Midbrain (tissue), 1 donor: ENCODE measurements around the gene PACC1.

ENCODE experiments used
- DNase-seq: peaks from one replicate; lab custom pipeline; 2025; lab: John Stamatoyannopoulos, UW

Gene PACC1

GRCh38 chr1:212414328-212415106 lies at the start of gene PACC1:
PACC1 (minus strand) TSS chr1:212414886; CDS start chr1:212414757, 129 bp downstream.
- peak; percentile 93 for DNase-seq

DNA sequence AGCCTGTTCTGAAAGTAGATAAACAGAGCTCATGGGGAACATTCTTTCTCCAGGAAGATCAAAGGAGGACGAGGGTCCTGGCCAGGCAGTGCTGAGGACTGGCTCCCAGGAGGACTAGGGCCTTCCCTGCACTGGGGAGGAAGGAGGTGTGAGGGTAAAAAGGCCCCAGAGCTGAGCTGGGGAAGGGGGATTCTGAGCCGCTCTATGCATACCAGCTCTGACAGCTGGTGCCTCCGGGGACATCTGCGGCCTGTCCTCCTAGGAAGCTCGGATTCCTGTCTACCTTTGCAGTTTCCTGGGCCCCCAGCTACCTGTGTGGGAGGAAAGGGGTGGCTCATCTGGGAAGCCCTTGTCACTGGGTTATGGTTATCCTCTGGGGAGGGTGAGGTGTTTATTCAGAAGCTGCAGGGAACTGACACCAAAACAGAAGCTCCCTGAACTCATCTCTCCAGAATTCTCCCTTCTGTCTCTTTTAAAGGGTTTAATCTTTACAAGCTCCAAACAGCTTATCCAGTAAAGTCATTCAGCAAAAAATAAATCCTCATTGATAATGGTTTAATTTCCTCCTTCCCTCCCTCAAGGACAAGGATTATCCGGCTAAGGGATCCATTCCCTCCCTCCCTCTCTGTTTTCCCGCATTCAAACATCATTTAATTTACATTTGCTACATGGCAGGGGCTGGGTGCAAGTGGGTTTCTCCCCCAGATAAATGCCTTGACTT lies 49.0 kb upstream of the PACC1 start:
- peak; percentile 6 for DNase-seq

- DNase-seq, result peak; percentile 56
These were observed 47.4 kb upstream of the PACC1 start for GRCh38 chr1:212461916-212462660.

DNA sequence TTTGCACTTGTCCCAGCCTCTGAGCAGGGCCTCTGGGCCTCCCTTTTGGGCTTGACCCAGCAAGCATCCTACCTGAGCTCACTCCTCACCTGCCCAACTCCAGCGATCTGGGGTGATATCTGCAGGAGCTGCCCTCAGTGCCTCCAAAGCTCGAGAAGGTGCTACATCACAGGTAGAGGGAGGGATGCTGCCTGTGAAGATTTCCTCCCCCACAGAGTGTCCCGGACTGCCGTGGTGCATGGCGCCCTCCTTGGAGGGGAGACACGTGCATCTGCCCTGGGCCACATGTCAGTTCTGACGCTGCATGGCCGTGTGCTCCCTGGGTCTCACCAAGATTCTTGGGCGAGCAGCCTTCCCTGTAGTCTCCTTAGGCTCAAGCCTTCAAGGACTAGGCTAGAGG lies 45.7 kb upstream of the PACC1 start:
- DNase-seq, result no peak

GRCh38 chr1:212459656-212460055 lies 45.0 kb upstream of the PACC1 start:
- peak; percentile 86 for DNase-seq

DNA sequence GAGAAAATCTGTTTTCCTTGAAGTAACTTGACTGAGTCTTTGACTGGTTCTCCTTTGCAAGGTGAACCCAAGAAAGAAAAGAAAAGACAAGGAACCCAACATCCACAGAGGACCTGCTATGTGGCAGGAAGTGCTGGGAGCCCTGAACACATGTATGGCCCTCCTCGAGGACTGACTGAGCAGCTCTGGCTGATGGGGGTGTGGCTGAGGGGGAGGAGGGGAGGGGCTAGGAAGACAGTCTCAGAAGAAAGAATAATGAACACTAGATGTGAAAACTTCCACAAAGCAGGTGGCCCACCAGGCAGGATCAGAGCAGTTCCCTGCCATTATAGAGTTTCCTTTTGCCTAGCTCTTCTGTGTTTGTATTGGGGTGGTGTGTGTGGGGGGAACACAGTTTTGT lies 44.1 kb upstream of the PACC1 start:
- no peak for DNase-seq

- DNase-seq, result peak; percentile 56
These were observed 43.2 kb upstream of the PACC1 start for GRCh38 chr1:212457740-212458338.

GRCh38 chr1:212455803-212456528 lies 41.3 kb upstream of the PACC1 start:
- peak; percentile 92 for DNase-seq

DNA sequence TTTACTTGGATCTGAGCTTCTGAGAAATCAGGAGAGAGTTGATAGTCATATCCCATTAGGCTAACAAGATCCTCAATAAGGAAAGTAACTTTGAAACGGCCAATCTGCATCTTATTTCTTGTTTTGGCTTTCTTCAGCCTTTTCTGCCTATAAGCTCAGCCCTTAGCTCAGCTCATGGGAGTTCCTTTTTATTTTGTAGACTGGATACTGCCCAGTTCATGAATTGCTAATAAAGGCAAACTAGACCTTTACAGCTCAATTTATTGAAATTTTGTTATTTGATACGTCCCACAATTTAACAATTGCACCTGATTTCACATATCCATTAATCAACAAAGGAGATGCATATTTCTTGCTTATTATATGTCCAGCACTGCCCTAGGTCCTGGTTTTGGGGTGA lies 40.7 kb upstream of the PACC1 start:
- DNase-seq, result no peak

GRCh38 chr1:212454741-212455140 lies 40.1 kb upstream of the PACC1 start:
- DNase-seq, result no peak

- DNase-seq, result no peak
These were observed 38.6 kb upstream of the PACC1 start for GRCh38 chr1:212453156-212453857.

DNA sequence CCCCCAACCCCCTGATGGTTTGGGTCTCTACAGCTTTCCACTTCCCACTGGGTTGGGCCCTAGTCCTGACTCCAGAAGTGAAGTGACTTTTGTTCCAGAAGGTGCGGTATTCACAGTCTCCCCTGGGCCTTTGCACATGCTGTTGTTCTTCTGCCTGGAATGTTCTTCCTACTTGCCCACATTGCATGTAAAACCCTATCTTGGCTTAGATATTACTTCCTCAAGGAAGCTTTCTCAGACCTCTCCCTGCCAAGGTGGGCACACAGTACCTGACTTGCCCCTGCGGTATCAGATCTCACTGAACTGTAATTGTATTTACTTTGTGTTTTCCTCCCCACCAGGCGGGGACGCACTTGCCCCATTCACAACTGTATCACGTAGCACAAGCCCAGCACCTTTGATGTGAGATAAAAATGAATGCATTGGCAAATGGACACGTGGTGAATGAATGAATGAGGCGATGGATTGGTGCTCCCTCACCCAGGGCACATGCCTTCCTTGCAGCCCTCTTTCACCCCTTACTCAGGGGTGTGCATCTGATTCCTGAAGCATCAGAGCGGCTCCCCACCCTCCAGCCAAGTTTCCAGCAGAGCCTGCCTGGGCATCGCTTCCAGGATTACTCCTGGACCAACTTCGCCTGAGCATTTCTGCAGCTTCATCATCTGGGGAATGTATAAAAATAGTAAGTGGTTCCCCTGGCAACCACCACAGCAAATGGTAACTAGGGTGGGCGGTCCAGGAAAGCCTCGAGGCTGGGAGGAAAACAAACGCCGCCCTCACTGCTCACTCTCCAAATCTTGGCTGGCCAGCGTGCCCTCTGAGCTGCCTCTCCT lies 37.9 kb upstream of the PACC1 start:
- peak; percentile 39 for DNase-seq

GRCh38 chr1:212451416-212452322 lies 37.0 kb upstream of the PACC1 start:
- DNase-seq, result no peak

GRCh38 chr1:212450331-212450881 lies 35.7 kb upstream of the PACC1 start:
- DNase-seq, result peak; percentile 23

DNA sequence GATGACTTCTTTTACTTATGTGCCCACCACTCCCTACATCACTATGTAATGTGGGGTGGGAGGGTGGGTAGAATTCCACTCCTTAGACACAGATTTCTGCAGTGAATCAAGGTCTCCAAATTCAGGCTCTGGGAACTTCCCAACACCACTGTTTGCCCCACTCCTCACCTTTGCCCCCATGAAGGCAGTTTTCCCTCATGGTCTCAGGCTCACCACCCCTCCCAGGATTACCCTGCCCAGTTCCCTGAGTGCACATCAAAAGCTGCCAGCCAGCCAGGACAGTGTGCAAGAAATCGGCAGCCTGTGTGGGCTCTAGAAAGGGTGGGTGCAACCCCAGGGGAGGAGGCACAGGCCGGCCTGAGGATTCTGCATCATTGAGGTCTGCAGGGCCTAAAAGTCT lies 32.8 kb upstream of the PACC1 start:
- DNase-seq, result no peak

GRCh38 chr1:212446333-212446732 lies 31.6 kb upstream of the PACC1 start:
- DNase-seq, result no peak

DNA sequence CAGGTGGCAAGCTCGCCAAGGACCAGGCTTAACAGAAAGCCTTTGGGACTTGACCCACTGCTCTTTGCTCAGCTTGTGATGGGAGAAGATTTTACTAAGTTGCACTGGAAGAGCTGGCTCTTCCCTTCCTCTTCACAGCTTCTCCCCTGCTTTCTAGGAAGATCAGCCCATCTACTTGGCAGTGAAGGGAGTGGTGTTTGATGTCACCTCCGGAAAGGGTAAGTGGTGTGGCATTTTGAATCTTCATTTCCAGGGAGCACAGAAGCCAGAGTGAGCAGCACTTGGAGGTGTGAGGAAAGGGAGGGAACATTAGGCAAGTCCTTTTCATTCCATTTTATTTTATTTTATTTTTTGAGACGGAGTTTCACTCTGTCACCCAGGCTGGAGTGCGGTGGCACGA lies 27.7 kb upstream of the PACC1 start:
- DNase-seq, result no peak

GRCh38 chr1:212440419-212440818 lies 25.7 kb upstream of the PACC1 start:
- DNase-seq, result no peak

DNA sequence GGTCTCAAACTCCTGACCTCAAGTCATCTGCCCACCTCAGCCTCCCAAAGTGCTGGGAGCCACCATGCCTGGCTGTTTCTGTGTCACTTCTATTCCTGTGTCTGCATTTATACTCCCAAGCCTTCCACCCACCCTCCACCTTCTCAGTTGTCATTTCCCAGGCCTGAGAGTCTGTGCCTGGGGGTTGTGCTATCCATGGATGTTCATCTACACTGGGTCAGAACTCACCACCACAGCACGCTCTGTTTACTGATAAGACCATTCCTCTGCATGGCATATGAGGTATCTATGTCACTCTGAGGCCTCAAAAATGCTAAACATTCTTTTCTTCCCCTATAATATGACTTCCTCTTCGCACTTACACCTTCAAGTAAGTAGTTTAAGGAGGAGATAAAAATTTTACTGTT lies 24.1 kb upstream of the PACC1 start:
- no peak for DNase-seq
